Measurements from ENCODE around the gene FCMR. TPM values are rescaled to one million over a fixed set of nuclear protein-coding genes. Genes with fewer than 3 reads are reported as not detected.

Gene FCMR
- total RNA-seq, 1 experiment from 2014 or later, result 1.5 TPM

DNA sequence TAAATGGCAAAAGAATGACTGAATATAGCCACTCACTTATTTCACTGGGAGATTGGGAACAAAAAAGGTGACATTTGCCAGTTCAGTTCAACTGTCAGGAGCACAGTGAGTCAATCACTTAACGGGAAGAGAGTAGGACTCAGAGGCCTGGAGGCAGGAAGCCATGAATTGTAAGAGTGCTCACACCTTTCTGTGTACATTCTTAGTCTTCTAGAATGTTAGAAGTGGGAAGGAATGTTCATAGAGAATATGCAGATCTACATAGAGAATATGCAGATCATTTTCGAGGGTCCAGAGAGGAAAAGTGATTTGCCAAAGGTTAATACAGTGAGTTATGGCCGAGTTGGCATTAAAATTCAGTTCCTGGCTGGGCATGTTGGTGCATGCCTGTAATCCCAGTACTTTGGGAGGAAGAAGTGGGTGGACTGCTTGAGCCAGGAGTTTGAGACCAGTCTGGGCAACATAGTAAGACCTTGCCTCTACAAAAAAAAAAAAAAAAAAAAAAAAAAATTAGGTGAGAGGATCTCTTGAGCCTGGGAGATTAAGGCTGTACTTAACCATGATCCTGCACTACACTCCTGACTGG is 48.0 kb downstream of the FCMR start:
- Histone ChIP-seq H3K27me3 (ENCODE audit: low read length) (no peaks in the 10 kb centered on the region), H3K4me1 (ENCODE audit: insufficient read depth, low read length) (no peaks in the 10 kb centered on the region), H3K9ac (ENCODE audit: low read length) (no peak overlapping the region), H3K27ac (ENCODE audit: low read length) (no peak overlapping the region), H3K4me2 (ENCODE audit: low read length) (no peak overlapping the region), H3K4me3 (ENCODE audit: low read length) (no peak overlapping the region), H2AFZ (ENCODE audit: low read length) (no peak overlapping the region), H3K9me3 (ENCODE audit: low read length) (peaks cover 12% of the 10 kb centered on the region), H4K20me1 (ENCODE audit: low read length) (no peaks in the 10 kb centered on the region), H3F3A (ENCODE audit: low read length, unreplicated experiment) (no peaks in the 10 kb centered on the region), H3K79me2 (ENCODE audit: low read length) (no peaks in the 10 kb centered on the region), H3K36me3 (ENCODE audit: low read depth, low read length) (no peaks in the 10 kb centered on the region), H3K9me2 (replicated peaks; ENCODE audit: low read length) (no peaks in the 10 kb centered on the region)
- intact Hi-C loops (cut with micrococcal nuclease), result no loop called here
- BruUV-seq (replicated peaks), result no TSS peak
- ATAC-seq (peak; percentile 54; the same call in 1 of the 2 replicates), DNase-seq (peak; percentile 41)
- TF ChIP-seq EZH2 (IDR thresholded peaks at IDR 0.05; ENCODE audit: low read length, unreplicated experiment), result no peak
- ChIA-PET CTCF (no interaction called here), POLR2A (ENCODE audit: unreplicated experiment) (interaction anchor here (0.7 kb wide), 1 partner anchor 109 kb away, joined by 4 read pairs; no protein-coding TSS in a partner anchor)

DNA sequence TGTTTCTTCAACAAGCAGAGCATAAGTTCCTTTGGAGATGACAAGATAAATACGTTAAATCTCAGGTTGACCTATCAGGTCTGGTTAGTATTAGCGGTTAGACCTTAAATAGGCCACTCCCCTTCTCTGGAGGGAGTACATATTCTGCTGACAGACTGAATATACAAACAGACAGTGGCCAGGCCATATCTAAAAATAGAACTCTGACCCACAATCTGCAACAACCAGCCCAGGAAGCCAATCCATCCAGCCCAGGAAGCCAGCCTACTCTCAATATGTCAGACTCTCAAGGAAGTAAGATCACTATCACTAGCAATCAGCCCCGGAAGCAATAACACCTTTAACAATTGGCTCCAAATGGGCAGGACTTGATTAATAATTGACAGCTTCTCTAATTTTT is 49.6 kb downstream of the FCMR start:
- no peak overlapping the region for H3K4me2 ChIP-seq (ENCODE audit: low read length)
- H3K27me3 ChIP-seq (ENCODE audit: low read length), result no peaks in the 10 kb centered on the region
- no peaks in the 10 kb centered on the region for H3K36me3 ChIP-seq (ENCODE audit: low read depth, low read length)
- H2AFZ ChIP-seq (ENCODE audit: low read length), result no peak overlapping the region
- intact Hi-C loops (cut with micrococcal nuclease), result no loop called here
- H4K20me1 ChIP-seq (ENCODE audit: low read length), result no peaks in the 10 kb centered on the region
- no peak for DNase-seq
- H3K27ac ChIP-seq (ENCODE audit: low read length), result no peak overlapping the region
- H3K9me3 ChIP-seq (ENCODE audit: low read length), result no peaks in the 10 kb centered on the region
- ChIA-PET POLR2A (ENCODE audit: unreplicated experiment) (interaction anchor here (0.6 kb wide), 1 partner anchor 18 kb away, joined by 3 read pairs; no protein-coding TSS in a partner anchor), CTCF (no interaction called here)
- no peak overlapping the region for H3K4me3 ChIP-seq (ENCODE audit: low read length)
- TF ChIP-seq EZH2 (IDR thresholded peaks at IDR 0.05; ENCODE audit: low read length, unreplicated experiment), result no peak
- TF ChIP-seq, protein P1, sequence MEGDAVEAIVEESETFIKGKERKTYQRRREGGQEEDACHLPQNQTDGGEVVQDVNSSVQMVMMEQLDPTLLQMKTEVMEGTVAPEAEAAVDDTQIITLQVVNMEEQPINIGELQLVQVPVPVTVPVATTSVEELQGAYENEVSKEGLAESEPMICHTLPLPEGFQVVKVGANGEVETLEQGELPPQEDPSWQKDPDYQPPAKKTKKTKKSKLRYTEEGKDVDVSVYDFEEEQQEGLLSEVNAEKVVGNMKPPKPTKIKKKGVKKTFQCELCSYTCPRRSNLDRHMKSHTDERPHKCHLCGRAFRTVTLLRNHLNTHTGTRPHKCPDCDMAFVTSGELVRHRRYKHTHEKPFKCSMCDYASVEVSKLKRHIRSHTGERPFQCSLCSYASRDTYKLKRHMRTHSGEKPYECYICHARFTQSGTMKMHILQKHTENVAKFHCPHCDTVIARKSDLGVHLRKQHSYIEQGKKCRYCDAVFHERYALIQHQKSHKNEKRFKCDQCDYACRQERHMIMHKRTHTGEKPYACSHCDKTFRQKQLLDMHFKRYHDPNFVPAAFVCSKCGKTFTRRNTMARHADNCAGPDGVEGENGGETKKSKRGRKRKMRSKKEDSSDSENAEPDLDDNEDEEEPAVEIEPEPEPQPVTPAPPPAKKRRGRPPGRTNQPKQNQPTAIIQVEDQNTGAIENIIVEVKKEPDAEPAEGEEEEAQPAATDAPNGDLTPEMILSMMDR (conservative IDR thresholded peaks at IDR 0.05; ENCODE audit: low read depth, low read length), result no peak
- no peak for TF ChIP-seq EZH2phosphoT487 (IDR thresholded peaks at IDR 0.05; ENCODE audit: borderline replicate concordance, low read length)
- no peaks in the 10 kb centered on the region for H3F3A ChIP-seq (ENCODE audit: low read length, unreplicated experiment)
- H3K9me2 ChIP-seq (replicated peaks; ENCODE audit: low read length), result no peaks in the 10 kb centered on the region
- H3K79me2 ChIP-seq (ENCODE audit: low read length), result no peaks in the 10 kb centered on the region
- H3K9ac ChIP-seq (ENCODE audit: low read length), result no peak overlapping the region
- H3K4me1 ChIP-seq (ENCODE audit: insufficient read depth, low read length), result no peaks in the 10 kb centered on the region
- no peak for ATAC-seq
- no TSS peak for BruUV-seq (replicated peaks)

DNA sequence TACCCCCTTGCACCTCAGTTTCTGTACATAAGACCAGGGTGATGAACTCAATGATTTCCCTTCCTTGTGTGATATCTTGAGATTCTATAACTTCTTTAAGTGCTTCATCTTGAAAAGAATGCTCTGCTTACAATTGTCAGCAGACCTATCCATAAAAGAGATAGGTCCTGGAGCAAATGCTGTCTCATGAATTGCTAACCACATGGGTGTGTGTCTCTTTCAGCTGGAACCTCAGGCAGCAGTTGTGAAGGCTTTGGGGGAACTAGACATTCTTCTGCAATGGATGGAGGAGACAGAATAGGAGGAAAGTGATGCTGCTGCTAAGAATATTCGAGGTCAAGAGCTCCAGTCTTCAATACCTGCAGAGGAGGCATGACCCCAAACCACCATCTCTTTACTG is 53.5 kb downstream of the FCMR start:
- BruUV-seq (replicated peaks), result no TSS peak
- Histone ChIP-seq H3K4me3 (ENCODE audit: low read length) (no peak overlapping the region), H3K9me3 (ENCODE audit: low read length) (no peaks in the 10 kb centered on the region), H3K4me2 (ENCODE audit: low read length) (no peak overlapping the region), H3K79me2 (ENCODE audit: low read length) (no peaks in the 10 kb centered on the region), H3K4me1 (ENCODE audit: insufficient read depth, low read length) (no peaks in the 10 kb centered on the region), H3K36me3 (ENCODE audit: low read depth, low read length) (no peaks in the 10 kb centered on the region), H3F3A (ENCODE audit: low read length, unreplicated experiment) (no peaks in the 10 kb centered on the region), H3K27ac (ENCODE audit: low read length) (no peak overlapping the region), H3K9me2 (replicated peaks; ENCODE audit: low read length) (no peaks in the 10 kb centered on the region), H4K20me1 (ENCODE audit: low read length) (no peaks in the 10 kb centered on the region), H2AFZ (ENCODE audit: low read length) (no peak overlapping the region), H3K27me3 (ENCODE audit: low read length) (no peaks in the 10 kb centered on the region), H3K9ac (ENCODE audit: low read length) (no peak overlapping the region)
- no peak for DNase-seq
- no peak for TF ChIP-seq EZH2 (IDR thresholded peaks at IDR 0.05; ENCODE audit: low read length, unreplicated experiment)
- TF ChIP-seq, protein P1 (conservative IDR thresholded peaks at IDR 0.05; ENCODE audit: low read depth, low read length), result no peak
- ATAC-seq, result no peak
- POLR2A ChIA-PET (ENCODE audit: unreplicated experiment), result no interaction called here
- intact Hi-C loops (cut with micrococcal nuclease), result loop anchor here (5.0 kb wide), 1 partner anchor 209 kb away; no protein-coding TSS in a partner anchor
- CTCF ChIA-PET, result no interaction called here

Data from PC-3 (cell line).